HPDE6-E6E7 (cell line): Measurements from ENCODE around the gene DEDD.

Source experiments
- DNase-seq: peaks from one replicate; pipeline ENCODE4 v3.0.0; 2011; ENCODE audit warnings: missing footprints; ENCODE audit errors: extremely low spot score

DEDD gene

GRCh38 chr1:161092621-161093028, 39.8 kb downstream of the DEDD start:
- DNase-seq = peak; percentile 81

DNA sequence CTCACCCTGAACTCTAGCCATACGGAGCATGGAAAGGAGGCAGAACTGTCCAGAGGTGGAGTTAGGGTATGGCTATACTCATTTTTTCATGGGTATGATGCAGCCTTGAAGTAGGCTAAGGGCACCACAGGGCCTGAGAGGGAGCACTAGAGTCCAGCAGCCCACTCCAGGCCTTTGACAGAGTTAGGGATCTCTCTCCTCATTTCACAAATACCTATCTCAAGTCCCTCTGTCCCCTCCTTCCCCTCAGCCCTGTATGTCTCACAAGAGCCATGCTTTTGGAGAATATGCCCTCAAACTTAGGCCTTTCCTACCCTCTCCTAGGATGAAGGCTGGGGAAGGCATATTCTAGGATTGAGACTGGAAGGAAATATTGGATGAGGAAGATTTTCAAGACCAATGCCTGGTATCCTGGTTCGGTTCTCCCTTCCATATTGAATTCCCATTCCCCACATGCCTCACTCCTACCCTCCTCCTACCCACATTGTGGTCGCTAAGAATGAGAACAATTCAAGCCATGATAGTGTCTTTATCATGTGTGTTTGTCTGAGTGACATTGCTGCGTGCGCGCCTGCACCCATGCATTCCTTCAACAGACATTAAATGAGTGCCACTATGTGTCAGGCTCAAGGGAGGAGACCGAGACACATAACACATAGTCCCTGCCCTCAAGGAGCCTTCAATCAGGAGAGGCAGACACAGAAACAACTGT, 40.5 kb downstream of the DEDD start:
- no peak for DNase-seq

DNA sequence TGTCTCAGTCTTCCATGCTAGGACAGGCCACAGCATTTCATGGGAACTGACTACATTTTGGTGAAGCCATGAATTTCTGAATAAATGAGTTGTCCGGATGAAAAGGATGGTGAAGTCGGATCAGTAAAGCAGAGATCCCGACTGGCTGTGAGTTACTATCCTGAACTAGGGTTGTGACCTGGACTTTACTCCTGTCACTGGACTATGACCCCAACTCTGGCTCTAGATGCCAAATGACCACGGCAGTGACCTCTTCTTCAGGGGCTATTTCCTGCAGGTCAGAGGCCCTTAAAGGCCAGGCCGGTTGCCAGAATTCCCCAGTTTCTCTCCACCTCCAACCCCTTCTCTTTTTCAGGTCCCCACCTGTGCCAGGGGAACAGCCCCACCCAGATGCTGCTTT, 41.4 kb downstream of the DEDD start:
- no peak for DNase-seq

DNA sequence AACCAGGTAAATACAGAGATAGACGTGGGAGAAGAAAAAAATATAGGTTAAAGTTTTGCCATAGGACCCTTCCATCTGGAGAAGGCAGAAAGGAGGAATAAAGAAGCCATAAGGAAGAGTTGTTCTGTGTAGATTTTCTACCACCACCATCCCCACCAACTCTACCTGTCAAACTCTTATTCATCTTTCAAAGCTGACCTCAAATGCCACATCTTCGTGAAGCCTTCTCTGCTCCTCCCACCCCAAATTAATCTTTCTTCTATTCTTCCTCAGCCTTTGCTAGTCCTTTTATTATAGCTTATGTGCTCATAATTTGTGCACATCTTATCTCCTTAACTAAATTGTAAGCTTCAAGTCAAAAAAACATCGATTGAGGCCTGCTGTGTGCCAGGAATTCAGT, 41.9 kb downstream of the DEDD start:
- DNase-seq = no peak

- no peak for DNase-seq
These were observed 42.5 kb downstream of the DEDD start for GRCh38 chr1:161089938-161090337.

DNA sequence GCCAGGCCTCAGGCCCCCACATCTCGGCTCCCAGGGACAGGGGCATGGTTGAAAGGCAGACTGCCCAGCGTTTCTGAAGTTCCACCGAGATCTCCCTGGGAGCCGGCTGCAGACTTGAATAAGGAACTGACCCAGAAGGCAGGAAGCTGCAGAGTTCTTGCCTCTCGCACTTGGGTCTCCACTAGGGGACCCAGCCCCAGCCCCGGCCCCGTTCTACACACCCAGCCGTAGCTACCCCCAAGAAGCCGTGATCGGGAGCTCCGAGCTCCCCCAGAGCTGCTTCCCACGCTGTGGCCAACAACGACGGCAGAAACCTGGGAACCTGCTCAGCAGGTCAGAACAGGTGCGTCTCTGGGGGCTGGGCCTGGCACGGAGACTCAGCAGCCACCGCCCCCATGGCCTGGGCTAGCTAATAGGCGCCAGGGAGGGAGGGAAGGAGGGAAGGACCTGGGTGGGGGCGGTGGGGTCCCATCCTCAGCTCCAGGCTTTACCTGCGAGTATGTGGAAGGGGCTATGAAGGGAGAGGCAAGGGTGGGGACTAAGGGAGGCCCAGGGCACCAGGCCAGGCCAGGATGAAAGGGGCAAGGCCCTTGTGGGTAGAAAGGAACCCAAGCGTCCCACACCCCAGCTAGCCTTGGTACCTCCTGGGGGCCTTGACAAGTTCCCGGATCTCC, 43.1 kb downstream of the DEDD start, which contains the start of gene NECTIN4:
TSS of gene NECTIN4 (minus strand) at position 308 of the 674 bp plus-strand sequence. CDS start at position 46, 262 bp downstream.
- peak; percentile 86 for DNase-seq

GRCh38 chr1:161088587-161089110, 43.8 kb downstream of the DEDD start:
- DNase-seq = peak; percentile 87

GRCh38 chr1:161086457-161086856, 46.0 kb downstream of the DEDD start:
- DNase-seq = no peak

DNA sequence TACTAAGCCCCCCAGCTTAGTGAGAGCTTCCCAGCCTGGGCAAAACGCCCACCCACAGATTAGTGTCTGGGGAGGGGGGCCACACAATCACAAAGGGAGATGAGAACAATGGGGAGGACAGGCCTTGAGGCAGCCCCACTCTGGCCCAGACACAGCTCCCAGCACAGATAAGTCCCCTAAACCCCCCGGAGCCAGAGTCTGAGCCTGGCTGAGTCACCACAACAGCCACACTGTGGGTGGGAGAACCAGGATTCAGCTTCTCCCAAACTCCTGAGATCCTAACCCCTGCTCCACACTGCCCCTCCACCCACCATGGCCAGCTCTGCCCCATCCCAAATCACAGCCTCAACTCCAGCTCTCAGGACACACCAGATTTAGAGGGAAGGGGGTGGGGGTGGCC, 47.3 kb downstream of the DEDD start:
- no peak for DNase-seq

GRCh38 chr1:161084597-161084988, 47.9 kb downstream of the DEDD start:
- DNase-seq = no peak

DNA sequence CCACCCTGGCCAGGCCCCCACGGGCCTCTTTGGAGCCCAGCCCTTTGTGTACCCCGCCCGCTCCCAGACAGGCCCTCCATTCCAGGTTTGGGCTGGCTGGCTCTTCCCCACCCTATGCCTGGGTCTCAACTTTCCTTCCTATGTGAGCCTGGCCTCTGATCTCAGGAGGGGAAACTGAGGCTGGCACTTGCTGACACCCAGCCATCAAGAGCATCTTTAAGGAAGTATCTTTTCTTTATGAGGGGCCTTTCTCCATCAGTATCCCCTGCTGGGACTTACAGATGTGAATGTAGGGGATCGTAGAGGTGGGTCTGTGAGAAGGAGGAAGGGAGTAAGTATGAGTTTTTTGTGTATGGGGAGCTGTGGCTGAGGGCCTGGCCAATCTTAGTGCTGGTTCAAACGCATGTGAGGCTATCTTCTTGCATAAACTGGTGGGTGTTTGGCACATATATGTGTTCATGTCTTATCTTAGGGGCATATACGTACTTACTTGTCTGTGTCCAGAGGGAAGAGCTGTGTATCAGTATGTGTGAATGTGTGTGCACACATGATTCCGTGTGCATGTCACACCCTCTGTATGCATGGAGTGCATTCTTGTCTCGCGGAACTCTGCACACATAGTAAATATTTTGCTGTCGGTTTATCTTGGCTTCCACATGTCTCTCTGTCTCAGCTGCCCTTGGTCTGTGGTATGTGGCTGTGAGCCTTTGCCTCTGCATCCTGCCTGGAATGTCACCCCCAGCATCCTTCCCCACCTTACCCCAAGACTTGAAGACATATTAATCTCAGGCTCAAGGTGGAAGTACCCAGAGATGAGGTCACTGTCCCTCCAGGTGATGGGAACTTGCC, 48.5 kb downstream of the DEDD start:
- DNase-seq = no peak

- DNase-seq = peak; percentile 95
These were observed 49.3 kb downstream of the DEDD start for GRCh38 chr1:161082996-161083747.

DNA sequence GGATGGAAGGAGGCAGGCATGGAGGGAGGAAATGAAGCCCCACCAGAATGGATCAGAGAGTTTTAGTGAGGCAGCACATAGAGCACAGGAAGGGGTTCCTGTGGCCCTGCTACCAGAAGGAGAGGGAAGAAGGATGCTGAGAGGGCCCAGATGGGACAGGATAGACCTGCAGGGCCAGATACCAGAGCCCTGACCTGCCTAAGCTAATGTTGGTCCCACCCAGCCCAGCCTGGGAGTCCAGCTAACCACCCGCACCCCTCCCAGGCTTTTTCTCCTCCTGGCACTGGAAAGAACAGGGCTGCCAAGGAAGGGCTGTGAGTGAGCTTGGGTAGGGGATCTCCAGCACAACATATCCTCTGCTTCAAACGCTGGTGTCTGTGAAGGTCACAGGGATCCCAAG, 50.0 kb downstream of the DEDD start:
- DNase-seq = no peak

GRCh38 chr1:161081519-161081918, 50.9 kb downstream of the DEDD start:
- DNase-seq = no peak

DNA sequence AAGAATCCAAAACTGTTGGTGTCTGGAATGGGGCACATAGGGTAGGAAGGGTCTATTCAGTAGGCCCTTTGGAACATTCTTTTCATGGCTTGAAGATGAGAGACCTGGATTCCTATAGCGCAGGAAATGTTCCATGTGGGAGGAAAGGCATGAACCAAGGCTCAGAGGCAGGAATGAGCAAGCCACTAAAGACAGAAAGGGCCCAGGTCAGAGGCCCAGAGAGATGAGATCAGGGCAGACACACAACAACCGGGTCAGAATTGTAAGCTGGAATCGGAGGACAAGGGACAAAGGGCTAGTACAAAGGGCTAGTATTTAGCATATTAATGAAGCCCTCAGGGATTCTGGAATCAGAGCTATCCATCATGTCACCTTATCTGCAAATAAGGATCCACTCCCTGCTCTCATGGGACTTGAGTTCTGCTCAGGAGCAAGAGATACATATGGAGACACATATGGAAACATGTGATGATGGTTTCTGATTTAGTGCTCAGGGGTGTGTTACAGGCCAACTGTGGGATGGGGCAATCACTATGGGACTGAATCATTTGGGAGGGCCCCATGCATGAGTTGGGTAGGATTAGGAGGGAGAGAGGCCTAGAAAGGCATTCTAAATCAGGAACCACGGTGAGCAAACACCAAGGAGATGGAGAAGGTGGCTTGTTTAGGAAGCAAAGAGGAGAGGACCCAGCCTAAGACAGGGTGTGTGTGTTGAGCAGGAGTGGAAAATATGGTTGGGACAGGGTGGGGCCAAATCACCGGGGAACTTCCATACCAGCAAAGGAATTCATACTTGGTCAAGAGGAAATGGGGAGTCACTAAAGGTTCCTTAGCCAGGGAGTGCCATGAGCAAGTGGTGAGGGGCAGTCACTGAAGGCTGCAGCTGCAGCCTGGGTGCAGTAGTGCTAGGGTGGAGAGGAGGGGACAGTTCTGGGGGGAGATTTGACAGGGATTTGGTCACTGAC, 51.7 kb downstream of the DEDD start:
- DNase-seq = no peak

GRCh38 chr1:161079436-161080110, 52.9 kb downstream of the DEDD start:
- no peak for DNase-seq

DNA sequence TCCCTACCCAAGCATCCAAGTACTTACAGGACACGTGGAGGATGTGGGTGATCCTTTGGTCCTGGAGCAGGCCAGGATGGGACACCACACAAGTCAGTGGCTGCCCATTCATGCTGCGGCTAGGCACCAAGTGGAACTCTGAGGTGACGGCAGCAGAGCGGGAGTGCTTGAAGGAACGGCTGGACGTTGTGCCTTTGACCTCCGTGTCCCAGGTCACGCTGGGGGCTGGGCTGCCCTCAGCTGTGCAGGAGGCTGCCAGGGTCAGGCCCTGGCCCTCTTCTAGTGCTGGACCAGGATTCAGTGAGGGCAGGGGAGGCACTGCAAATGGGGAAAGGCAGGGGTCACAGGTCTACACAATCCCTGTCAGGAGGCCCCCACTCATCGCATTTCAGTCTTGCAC, 55.0 kb downstream of the DEDD start:
- DNase-seq = no peak

- DNase-seq = no peak
These were observed 56.1 kb downstream of the DEDD start for GRCh38 chr1:161076410-161076809.

DNA sequence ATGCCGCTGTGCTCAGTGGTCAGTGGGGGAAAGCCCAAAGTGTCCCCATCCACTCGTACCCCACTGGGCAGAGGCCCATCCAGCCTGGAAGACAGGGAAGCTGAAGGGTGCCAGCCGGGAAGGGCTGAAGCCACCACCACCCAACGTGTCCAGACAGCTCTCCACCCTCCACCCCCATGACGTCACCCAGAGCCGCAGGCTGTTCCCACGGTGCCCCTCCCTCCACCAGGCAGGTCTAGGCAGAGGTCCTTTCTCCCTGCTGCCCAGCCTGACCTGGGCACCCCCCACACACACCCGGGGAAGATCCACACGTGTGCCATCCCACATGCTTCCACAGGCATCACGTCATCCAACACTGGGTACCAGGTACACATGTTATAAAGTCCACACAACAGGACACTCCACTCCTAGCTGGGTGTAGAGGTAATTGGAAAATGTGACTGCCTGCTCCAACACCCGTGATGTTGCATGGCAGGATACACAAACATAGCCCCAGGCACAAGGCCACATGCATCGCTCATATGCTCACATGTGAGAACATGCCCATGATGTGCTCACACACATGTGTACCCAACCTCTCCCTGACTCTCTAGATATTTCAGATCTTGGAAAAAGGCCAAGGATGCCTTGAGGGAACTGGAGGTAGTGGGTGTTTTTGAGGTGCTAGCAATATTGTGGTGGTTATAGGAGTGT, 57.6 kb downstream of the DEDD start:
- DNase-seq = peak; percentile 99
